Keratinocyte (primary cell): ENCODE data around the gene OR2D3. TPM values are rescaled to one million over a fixed set of nuclear protein-coding genes. Genes with fewer than 3 reads are reported as not detected.

Experiments used
- polyA plus RNA-seq, 5 experiments: library from polyadenylated mRNA; depleted of rRNA in 3 of 5; stranded (reverse) in 3 of 5; stranded (forward) in 1 of 5; unstranded in 1 of 5; fragments of >200 nt; gene quantifications; 1 replicate in 1 of 5; 2 replicates in 3 of 5; 3 replicates in 1 of 5; pipeline versions ENCODE4 v1.2.1 to v1.2.3, GENCODE V29; 2011 to 2012; ENCODE audit warnings: missing spikeins in 2 of 5, low read depth in 1 of 5, low replicate concordance in 1 of 5

OR2D3 gene
- polyA plus RNA-seq, 1 donor (not counting 4 experiments of a cell fraction or from before 2014, with no cell fraction given) = not detected

Other genes starting within 250 kb of the OR2D3 start
- gene MRPL17, start 237.7 kb upstream of the OR2D3 start, polyA plus RNA-seq = 52.1 to 96.3 TPM (median 81.0 TPM) in 3 replicates
- gene OR2AG2, start 149.0 kb upstream of the OR2D3 start, polyA plus RNA-seq = 0.04 to 0.11 TPM (median 0.08 TPM) in 3 replicates
- gene OR2AG1, start 138.0 kb upstream of the OR2D3 start, polyA plus RNA-seq = not detected in 3 replicates
- gene OR6A2, start 121.3 kb upstream of the OR2D3 start, polyA plus RNA-seq = 0.05 to 0.09 TPM in 2 of 3 replicates, not detected in the other
- not detected in 3 replicates for gene OR10A5, start 75.3 kb upstream of the OR2D3 start, polyA plus RNA-seq
- not detected in 3 replicates for gene OR10A2, start 57.9 kb upstream of the OR2D3 start, polyA plus RNA-seq
- gene OR10A4, start 44.4 kb upstream of the OR2D3 start, polyA plus RNA-seq = not detected in 3 replicates
- gene OR2D2, start 28.5 kb upstream of the OR2D3 start, polyA plus RNA-seq = 0.10 to 0.14 TPM in 2 of 3 replicates, not detected in the other
- gene ZNF215, start 5.4 kb downstream of the OR2D3 start, polyA plus RNA-seq = 3.3 to 6.1 TPM (median 5.3 TPM) in 3 replicates
- 0.89 to 1.1 TPM (median 0.95 TPM) in 3 replicates for gene ZNF214, start 99.3 kb downstream of the OR2D3 start, polyA plus RNA-seq
- 0.03 TPM in 2 of 3 replicates, not detected in the other for gene NLRP14, start 99.5 kb downstream of the OR2D3 start, polyA plus RNA-seq
- not detected in 3 replicates for gene RBMXL2, start 168.0 kb downstream of the OR2D3 start, polyA plus RNA-seq